ENCODE measurements around the gene FAM111B. TPM values are rescaled to one million over a fixed set of nuclear protein-coding genes. Genes with fewer than 3 reads are reported as not detected.

The FAM111B gene
- total and polyA plus RNA-seq, 2 of the 8 experiments (the other 6 are each of a cell fraction or from before 2014, with no cell fraction given) = 4.8 to 38.1 TPM

DNA sequence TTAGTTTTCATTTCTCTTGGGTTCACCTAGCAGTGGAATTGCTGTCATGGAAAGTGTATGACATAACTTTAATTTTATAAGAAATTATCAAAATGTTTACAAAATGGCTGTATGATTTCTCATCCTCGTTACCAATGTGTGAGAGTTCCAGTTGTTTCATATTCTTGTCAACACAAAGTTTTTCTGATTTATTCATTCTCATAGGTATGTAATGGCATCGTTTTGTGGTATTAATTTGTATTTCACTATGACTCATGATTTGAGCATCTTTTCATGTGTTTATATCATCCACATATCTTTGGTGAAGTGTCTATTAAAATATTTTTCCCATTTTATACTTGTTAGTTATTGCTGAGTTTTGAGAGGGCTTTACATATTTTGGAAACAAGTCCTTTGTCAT is 5.5 kb downstream of the FAM111B start:
- Histone ChIP-seq H2AK5ac (ENCODE audit: low read depth, low read length) (no peak overlapping the region), H2BK120ac (replicated peaks; ENCODE audit: low read depth, low read length) (no peak overlapping the region), H3K23me2 (ENCODE audit: low read depth, low read length) (no peaks in the 10 kb centered on the region; the same call in 1 of the 2 replicates), H4K20me1 (replicated peaks in 1 of 2; ENCODE audit: control insufficient read depth in 1 of 2, insufficient read depth in 2 of 2, low read length in 2 of 2) (peaks cover 3 to 4% of the 10 kb centered on the region in 2 experiments), H3K18ac (ENCODE audit: extremely low read depth, low read length) (no peak overlapping the region), H2BK20ac (ENCODE audit: low read length) (no peak overlapping the region), H2BK5ac (ENCODE audit: low read depth, low read length) (no peak overlapping the region), H3K79me1 (ENCODE audit: low read depth, low read length) (no peaks in the 10 kb centered on the region), H4K5ac (ENCODE audit: insufficient read length, low read depth, low read length) (no peak overlapping the region), H3K56ac (replicated peaks; ENCODE audit: insufficient read length, low read depth, low read length) (no peak overlapping the region), H3K4me1 (replicated peaks in 1 of 4; ENCODE audit: control insufficient read depth in 3 of 4, insufficient read depth in 4 of 4, low read length in 3 of 4) (peaks cover 0 to 4% (median under 1%) of the 10 kb centered on the region in 4 experiments; a peak in 2 of 7 replicates), H3K4ac (replicated peaks; ENCODE audit: insufficient read length, low read depth, low read length) (no peak overlapping the region), H3K4me3 (ENCODE audit: extremely low read depth in 1 of 4, insufficient read depth in 2 of 4, low read depth in 3 of 4, low read length in 4 of 4) (no peak overlapping the region), H2AFZ (ENCODE audit: low read length) (no peak overlapping the region), H3K27ac (ENCODE audit: low read depth, low read length) (no peak overlapping the region), H3K27me3 (replicated peaks in 1 of 4; ENCODE audit: control insufficient read depth in 3 of 4, extremely low read depth in 1 of 4, insufficient read depth in 3 of 4, low read length in 3 of 4) (peaks cover 0 to 5% (median 2%) of the 10 kb centered on the region in 4 experiments; a peak in 2 of 7 replicates), H3K9ac (replicated peaks in 1 of 4; ENCODE audit: extremely low read depth in 1 of 4, low read depth in 3 of 4, low read length in 3 of 4) (no peak overlapping the region), H4K8ac (ENCODE audit: extremely low read depth, insufficient read depth, low read length) (no peak overlapping the region), H3K14ac (ENCODE audit: insufficient read length) (no peak overlapping the region), H4K91ac (replicated peaks; ENCODE audit: insufficient read length, low read length) (no peak overlapping the region), H3K4me2 (ENCODE audit: insufficient read depth in 1 of 2, low read depth in 2 of 2, low read length in 2 of 2) (no peak overlapping the region), H3K9me3 (ENCODE audit: insufficient read depth in 2 of 2, low read depth in 1 of 2, low read length in 1 of 2) (peaks cover 4 to 8% of the 10 kb centered on the region in 2 experiments), H3K36me3 (ENCODE audit: control insufficient read depth in 2 of 4, insufficient read depth in 4 of 4, low read length in 3 of 4) (peaks cover 3 to 57% (median 28%) of the 10 kb centered on the region in 4 experiments; a peak in 7 of 8 replicates), H3K23ac (ENCODE audit: insufficient read length) (no peak overlapping the region), H3K79me2 (ENCODE audit: control insufficient read depth in 1 of 2, insufficient read depth in 2 of 2, low read length in 2 of 2) (no peaks in the 10 kb centered on the region), H2BK15ac (ENCODE audit: low read length) (no peak overlapping the region), H2BK12ac (ENCODE audit: low read depth, low read length) (no peak overlapping the region)
- 88% methylated on average over 2 of the region's 2 CpGs; no CpG with 5 or more reads in 1 of the 2 experiments for WGBS, 2 experiments (ENCODE audit: extremely low coverage in 1 of 2, insufficient coverage in 1 of 2, insufficient read length in 1 of 2, insufficient replicate concordance in 2 of 2, low coverage in 1 of 2, low lambda C conversion rate in 2 of 2, missing lambda C conversion rate in 1 of 2)
- ChIA-PET CTCF (ENCODE audit: partially characterized antibody) (no interaction called here), POLR2A (ENCODE audit: partially characterized antibody) (no interaction called here)
- no peak for DNase-seq (ENCODE audit: low read depth in 1 of 2, low spot score in 2 of 2)
- FAIRE-seq = no peak
- TF ChIP-seq KDM4A (IDR thresholded peaks at IDR 0.05; ENCODE audit: low read depth, low read length, severe bottlenecking) = no peak
- TF ChIP-seq POLR2A (IDR thresholded peaks at IDR 0.05; ENCODE audit: control extremely low read depth in 1 of 2, low read depth in 2 of 2, low read length in 2 of 2) = no peak
- TF ChIP-seq CTCF (IDR thresholded peaks at IDR 0.05; ENCODE audit: control extremely low read depth in 1 of 3, insufficient read depth in 1 of 3, low read depth in 1 of 3, low read length in 3 of 3) = no peak
- TF ChIP-seq SIRT6 (IDR thresholded peaks at IDR 0.05; ENCODE audit: low read length) = no peak
- no peak for TF ChIP-seq EGR1 (IDR thresholded peaks at IDR 0.05; ENCODE audit: borderline replicate concordance, low read depth, low read length)
- TF ChIP-seq RBBP5 (IDR thresholded peaks at IDR 0.05; ENCODE audit: borderline replicate concordance, low read depth, low read length) = no peak
- TF ChIP-seq JUN (IDR thresholded peaks at IDR 0.05; ENCODE audit: low read depth, low read length) = no peak
- no peak for TF ChIP-seq SP4 (IDR thresholded peaks at IDR 0.05; ENCODE audit: low read length)
- TF ChIP-seq YY1 (IDR thresholded peaks at IDR 0.05; ENCODE audit: low read depth, low read length) = no peak
- TF ChIP-seq, protein P1, sequence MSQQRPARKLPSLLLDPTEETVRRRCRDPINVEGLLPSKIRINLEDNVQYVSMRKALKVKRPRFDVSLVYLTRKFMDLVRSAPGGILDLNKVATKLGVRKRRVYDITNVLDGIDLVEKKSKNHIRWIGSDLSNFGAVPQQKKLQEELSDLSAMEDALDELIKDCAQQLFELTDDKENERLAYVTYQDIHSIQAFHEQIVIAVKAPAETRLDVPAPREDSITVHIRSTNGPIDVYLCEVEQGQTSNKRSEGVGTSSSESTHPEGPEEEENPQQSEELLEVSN (IDR thresholded peaks at IDR 0.05) = no peak
- TF ChIP-seq USF2 (IDR thresholded peaks at IDR 0.05; ENCODE audit: low read length) = no peak
